HUES6 (cell line): ENCODE results near the gene OR1N2.
"Not testable (repeated sequence)": the region's sequence is repeated elsewhere in the genome, so short reads cannot be mapped to it uniquely, and the experiment has no call there.

Source experiments
- H3K27ac ChIP-seq: 2 replicates; pipeline ENCODE4 v1.7.0; 2013; ENCODE audit warnings: low read depth, mild to moderate bottlenecking, low read length, inconsistent platforms
- H3K27me3 ChIP-seq: 2 replicates; pipeline ENCODE4 v1.6.1; 2013; ENCODE audit warnings: low read length; ENCODE audit not compliant: control insufficient read depth, insufficient read depth
- H3K36me3 ChIP-seq: 2 replicates; pipeline ENCODE4 v1.6.1; 2013; ENCODE audit warnings: low read length; ENCODE audit not compliant: control insufficient read depth, insufficient read depth
- H3K4me1 ChIP-seq: 2 replicates; pipeline ENCODE4 v1.6.1; 2013; ENCODE audit warnings: low read length; ENCODE audit not compliant: control insufficient read depth, insufficient read depth
- H3K4me3 ChIP-seq: 2 replicates; pipeline ENCODE4 v1.5.1; 2013; ENCODE audit warnings: low read depth, low read length
- H3K9ac ChIP-seq: one replicate; pipeline ENCODE4 v1.6.1; 2013; ENCODE audit warnings: mild to moderate bottlenecking, low read length
- H3K9me3 ChIP-seq: 2 replicates; pipeline ENCODE4 v1.6.1; 2013; ENCODE audit warnings: low read depth, low read length; ENCODE audit not compliant: control insufficient read depth, insufficient read depth

OR1N2 gene

GRCh38 chr9:122552812-122553211 lies at the start of gene OR1N2:
Gene OR1N2, plus strand, starts transcription at chr9:122553112. Its CDS starts 100 bp downstream, at chr9:122553212.
- H3K27ac ChIP-seq, result no peak within 1 kb of the TSS
- H3K4me3 ChIP-seq, result no peak within 1 kb of the TSS
- no peaks in the 10 kb centered on the region; the same call in 1 of the 2 replicates for H3K9me3 ChIP-seq
- no peaks in the 10 kb centered on the region for H3K36me3 ChIP-seq
- peaks cover 21% of the 10 kb centered on the region; the same call in 1 of the 2 replicates for H3K27me3 ChIP-seq
- no peak within 1 kb of the TSS for H3K9ac ChIP-seq
- no peaks in the 10 kb centered on the region for H3K4me1 ChIP-seq

- H3K9me3 ChIP-seq, result no peaks in the 10 kb centered on the region; the same call in 1 of the 2 replicates
- H3K4me1 ChIP-seq, result no peaks in the 10 kb centered on the region
- no peak overlapping the region for H3K9ac ChIP-seq
- H3K4me3 ChIP-seq, result no peak overlapping the region
- no peak overlapping the region for H3K27ac ChIP-seq
- H3K36me3 ChIP-seq, result no peaks in the 10 kb centered on the region
- H3K27me3 ChIP-seq, result peaks cover 68% of the 10 kb centered on the region
Observed at GRCh38 chr9:122506964-122507363, 45.9 kb upstream of the OR1N2 start.

GRCh38 chr9:122510502-122510901 lies 42.4 kb upstream of the OR1N2 start, which contains the start of gene OR1J2:
Gene OR1J2, plus strand, starts transcription at chr9:122510802. Its CDS starts 0 bp downstream, at chr9:122510802.
- no peaks in the 10 kb centered on the region for H3K9me3 ChIP-seq
- H3K4me3 ChIP-seq, result no peak within 1 kb of the TSS
- H3K9ac ChIP-seq, result no peak within 1 kb of the TSS
- H3K4me1 ChIP-seq, result no peaks in the 10 kb centered on the region
- H3K27ac ChIP-seq, result no peak within 1 kb of the TSS
- H3K27me3 ChIP-seq, result peaks cover 87% of the 10 kb centered on the region
- no peaks in the 10 kb centered on the region for H3K36me3 ChIP-seq

- H3K9me3 ChIP-seq, result peaks cover 4% of the 10 kb centered on the region; the same call in 1 of the 2 replicates
- no peak overlapping the region for H3K4me3 ChIP-seq
- H3K4me1 ChIP-seq, result no peaks in the 10 kb centered on the region
- H3K27ac ChIP-seq, result no peak overlapping the region
- H3K9ac ChIP-seq, result no peak overlapping the region
- H3K36me3 ChIP-seq, result no peaks in the 10 kb centered on the region
- peaks cover 92% of the 10 kb centered on the region for H3K27me3 ChIP-seq
Observed at GRCh38 chr9:122518226-122518625, 34.7 kb upstream of the OR1N2 start.

- Histone ChIP-seq H3K4me1 (no peaks in the 10 kb centered on the region), H3K27me3 (peaks cover 92% of the 10 kb centered on the region), H3K36me3 (no peaks in the 10 kb centered on the region)
Observed at GRCh38 chr9:122518841-122519240, 34.1 kb upstream of the OR1N2 start, which contains the start of gene OR1J4. Gene OR1J4, plus strand, starts transcription at chr9:122519141. Its CDS starts 0 bp downstream, at chr9:122519141.

GRCh38 chr9:122519376-122519775 lies 33.5 kb upstream of the OR1N2 start:
- H3K36me3 ChIP-seq, result no peaks in the 10 kb centered on the region
- peaks cover 92% of the 10 kb centered on the region for H3K27me3 ChIP-seq
- H3K4me3 ChIP-seq, result no peak overlapping the region
- no peak overlapping the region for H3K9ac ChIP-seq
- peaks cover 4% of the 10 kb centered on the region; the same call in 1 of the 2 replicates for H3K9me3 ChIP-seq
- no peaks in the 10 kb centered on the region for H3K4me1 ChIP-seq
- no peak overlapping the region for H3K27ac ChIP-seq

More at GRCh38 chr9:122518841-122519240, 34.1 kb upstream of the OR1N2 start, which contains the start of gene OR1J4:
- H3K27ac ChIP-seq, result no peak within 1 kb of the TSS
- no peak within 1 kb of the TSS for H3K4me3 ChIP-seq
- H3K9ac ChIP-seq, result no peak within 1 kb of the TSS
- peaks cover 4% of the 10 kb centered on the region; the same call in 1 of the 2 replicates for H3K9me3 ChIP-seq

GRCh38 chr9:122526602-122527001 lies 26.3 kb upstream of the OR1N2 start:
- Histone ChIP-seq H3K36me3 (no peaks in the 10 kb centered on the region), H3K27ac (no peak overlapping the region), H3K9me3 (peaks cover 5% of the 10 kb centered on the region; the same call in 1 of the 2 replicates), H3K4me1 (no peaks in the 10 kb centered on the region), H3K27me3 (peaks cover 56% of the 10 kb centered on the region), H3K4me3 (no peak overlapping the region), H3K9ac (no peak overlapping the region)

- Histone ChIP-seq H3K36me3 (no peaks in the 10 kb centered on the region), H3K27me3 (peaks cover 50% of the 10 kb centered on the region), H3K4me3 (no peak within 1 kb of the TSS), H3K4me1 (no peaks in the 10 kb centered on the region), H3K9me3 (peaks cover 5% of the 10 kb centered on the region; the same call in 1 of the 2 replicates), H3K9ac (no peak within 1 kb of the TSS), H3K27ac (no peak within 1 kb of the TSS)
Observed at GRCh38 chr9:122527193-122527592, 25.7 kb upstream of the OR1N2 start, which contains the start of gene OR1N1. Gene OR1N1, minus strand, starts transcription at chr9:122527293. Its CDS starts 0 bp downstream, at chr9:122527293.

GRCh38 chr9:122531157-122531556 lies 21.8 kb upstream of the OR1N2 start:
- not testable (repeated sequence) for H3K9me3 ChIP-seq, H3K4me1 ChIP-seq, H3K36me3 ChIP-seq, H3K27ac ChIP-seq, H3K9ac ChIP-seq, H3K4me3 ChIP-seq
- H3K27me3 ChIP-seq, result peaks cover 21% of the 10 kb centered on the region; the same call in 1 of the 2 replicates

- H3K9ac ChIP-seq, result no peak overlapping the region
- H3K27ac ChIP-seq, result no peak overlapping the region
- no peak overlapping the region for H3K4me3 ChIP-seq
- H3K4me1 ChIP-seq, result no peaks in the 10 kb centered on the region
- H3K36me3 ChIP-seq, result no peaks in the 10 kb centered on the region
- H3K9me3 ChIP-seq, result peaks cover 5% of the 10 kb centered on the region; the same call in 1 of the 2 replicates
- no peaks in the 10 kb centered on the region for H3K27me3 ChIP-seq
Observed at GRCh38 chr9:122536134-122536533, 16.8 kb upstream of the OR1N2 start.

- not testable (repeated sequence) for H3K36me3 ChIP-seq, H3K9me3 ChIP-seq, H3K27me3 ChIP-seq, H3K27ac ChIP-seq, H3K4me3 ChIP-seq, H3K4me1 ChIP-seq, H3K9ac ChIP-seq
Observed at GRCh38 chr9:122537066-122537465, 15.8 kb upstream of the OR1N2 start.
